Neural cell (in vitro differentiated cells): Measurements from ENCODE around the gene PRKAR1B. TPM values are rescaled to one million over a fixed set of nuclear protein-coding genes. Genes with fewer than 3 reads are reported as not detected.

Experiments
- H2AFZ ChIP-seq: fragments of 200-600, 300-800 bp; sonication (generic), shearing (Covaris generic); 2 replicates; pipeline ENCODE4 v1.6.0; 2014; ENCODE audit warnings: low read depth, mild to moderate bottlenecking, antibody characterized with exemption, low read length, moderate library complexity
- H3F3A ChIP-seq: fragments of 200-600 bp; shearing (Covaris generic); 2 replicates; pipeline ENCODE4 v1.6.1; 2016; ENCODE audit warnings: mild to moderate bottlenecking, moderate library complexity, mixed read lengths, antibody characterized with exemption, low read length; ENCODE audit not compliant: insufficient read depth, poor library complexity, severe bottlenecking
- H3K27ac ChIP-seq: fragments of 200-600, 300-800 bp; sonication (generic), shearing (Covaris generic); 2 replicates; pipeline ENCODE4 v1.5.1; 2014; ENCODE audit warnings: mild to moderate bottlenecking, low read length, moderate library complexity
- H3K27me3 ChIP-seq: fragments of 300-800, 200-600 bp; sonication (generic), shearing (Covaris generic); 2 replicates; pipeline ENCODE4 v1.6.0; 2014; ENCODE audit warnings: mild to moderate bottlenecking, low read depth, low read length, moderate library complexity; ENCODE audit not compliant: insufficient read depth
- H3K36me3 ChIP-seq: fragments of 300-800, 200-600 bp; sonication (generic), shearing (Covaris generic); 2 replicates; pipeline ENCODE4 v1.5.1; 2014; ENCODE audit warnings: mild to moderate bottlenecking, antibody characterized with exemption, low read length, moderate library complexity; ENCODE audit not compliant: insufficient read depth
- H3K4me2 ChIP-seq: fragments of 300-800, 200-600 bp; sonication (generic), shearing (Covaris generic); 2 replicates; pipeline ENCODE4 v1.6.0; 2014; ENCODE audit warnings: mild to moderate bottlenecking, low read length
- H3K4me3 ChIP-seq: fragments of 300-800, 200-600 bp; sonication (generic), shearing (Covaris generic); 2 replicates; pipeline ENCODE4 v1.5.1; 2014; ENCODE audit warnings: mild to moderate bottlenecking, low read length, moderate library complexity
- H3K79me2 ChIP-seq: fragments of 200-600 bp; shearing (Covaris generic); replicated peaks from 2 replicates; pipeline ENCODE4 v1.6.0; 2014; ENCODE audit warnings: mild to moderate bottlenecking, low read length, moderate library complexity; ENCODE audit not compliant: insufficient read depth
- H3K9ac ChIP-seq: fragments of 300-800, 200-600 bp; sonication (generic), shearing (Covaris generic); 2 replicates; pipeline ENCODE4 v1.6.1; 2016; ENCODE audit warnings: mild to moderate bottlenecking, low read length, mixed read lengths
- H3K9me2 ChIP-seq: fragments of 200-600 bp; shearing (Covaris generic); 2 replicates; pipeline ENCODE4 v1.6.1; 2016; ENCODE audit warnings: mild to moderate bottlenecking, low read length, mixed read lengths; ENCODE audit not compliant: insufficient read depth
- H3K9me3 ChIP-seq: fragments of 200-600, 300-800 bp; sonication (generic), shearing (Covaris generic); 2 replicates; pipeline ENCODE4 v1.6.1; 2016; ENCODE audit warnings: mild to moderate bottlenecking, mixed run types, low read length, moderate library complexity, mixed read lengths
- H4K20me1 ChIP-seq: fragments of 200-600 bp; shearing (Covaris generic); 2 replicates; pipeline ENCODE4 v1.6.1; 2016; ENCODE audit warnings: mild to moderate bottlenecking, mixed run types; ENCODE audit not compliant: insufficient read depth
- EP300 ChIP-seq: fragments of 450-650 bp; conservative IDR thresholded peaks from 2 replicates; pipeline ENCODE4 v1.6.1; 2014; ENCODE audit warnings: antibody characterized with exemption, mild to moderate bottlenecking, moderate library complexity; ENCODE audit not compliant: poor library complexity, severe bottlenecking
- EZH2 ChIP-seq: fragments of 200-600, 300-800 bp; shearing (Covaris generic), sonication (generic); IDR thresholded peaks from 2 replicates; pipeline ENCODE4 v1.6.1; 2014; ENCODE audit warnings: antibody characterized with exemption, low read length, borderline replicate concordance, mild to moderate bottlenecking; ENCODE audit not compliant: insufficient read depth, poor library complexity, severe bottlenecking
- MXI1 ChIP-seq: fragments of 450-650 bp; conservative IDR thresholded peaks from 2 replicates; pipeline ENCODE4 v1.6.1; 2014; ENCODE audit warnings: antibody characterized with exemption, mild to moderate bottlenecking; ENCODE audit not compliant: poor library complexity, severe bottlenecking
- POLR2AphosphoS5 ChIP-seq: IDR thresholded peaks from 2 replicates; pipeline ENCODE4 v1.6.1; 2012
- RAD21 ChIP-seq: fragments of 450-650 bp; conservative IDR thresholded peaks from 2 replicates; pipeline ENCODE4 v1.6.1; 2014; ENCODE audit warnings: antibody characterized with exemption, mild to moderate bottlenecking, moderate library complexity
- REST ChIP-seq: IDR thresholded peaks from 2 replicates; pipeline ENCODE4 v1.6.1; 2012; ENCODE audit warnings: borderline replicate concordance
- SMC3 ChIP-seq: fragments of 450-650 bp; conservative IDR thresholded peaks from 2 replicates; pipeline ENCODE4 v1.6.1; 2014; ENCODE audit warnings: antibody characterized with exemption, mild to moderate bottlenecking, moderate library complexity; ENCODE audit not compliant: poor library complexity
- TAF1 ChIP-seq: IDR thresholded peaks from 2 replicates; pipeline ENCODE4 v1.6.1; 2012; ENCODE audit warnings: low read depth
- polyA plus RNA-seq: library from polyadenylated mRNA; depleted of rRNA; stranded (reverse); fragments of >200 nt; gene quantifications from 2 replicates; pipeline ENCODE4 v1.2.3, GENCODE V29; 2014
- TF ChIP-seq, protein P1 (sequence below): fragments of 450-650 bp; IDR thresholded peaks from 2 replicates; pipeline ENCODE4 v1.5.1; 2014; ENCODE audit warnings: antibody characterized with exemption, mild to moderate bottlenecking, moderate library complexity; ENCODE audit not compliant: poor library complexity, severe bottlenecking

PRKAR1B gene
- polyA plus RNA-seq, 1 donor from 2014 or later: 38.6 TPM

GRCh38 chr7:566100-566499 is 161.0 kb downstream of the PRKAR1B start:
- no peak overlapping the region for H3K4me3 ChIP-seq
- H3K79me2 ChIP-seq: no peaks in the 10 kb centered on the region
- no peaks in the 10 kb centered on the region for H3F3A ChIP-seq
- no peaks in the 10 kb centered on the region for H3K36me3 ChIP-seq
- H4K20me1 ChIP-seq: no peaks in the 10 kb centered on the region
- H2AFZ ChIP-seq: no peak overlapping the region
- H3K9me3 ChIP-seq: no peaks in the 10 kb centered on the region
- TF ChIP-seq TAF1: no peak
- no peak for TF ChIP-seq EP300
- TF ChIP-seq EZH2: no peak
- TF ChIP-seq, protein P1, sequence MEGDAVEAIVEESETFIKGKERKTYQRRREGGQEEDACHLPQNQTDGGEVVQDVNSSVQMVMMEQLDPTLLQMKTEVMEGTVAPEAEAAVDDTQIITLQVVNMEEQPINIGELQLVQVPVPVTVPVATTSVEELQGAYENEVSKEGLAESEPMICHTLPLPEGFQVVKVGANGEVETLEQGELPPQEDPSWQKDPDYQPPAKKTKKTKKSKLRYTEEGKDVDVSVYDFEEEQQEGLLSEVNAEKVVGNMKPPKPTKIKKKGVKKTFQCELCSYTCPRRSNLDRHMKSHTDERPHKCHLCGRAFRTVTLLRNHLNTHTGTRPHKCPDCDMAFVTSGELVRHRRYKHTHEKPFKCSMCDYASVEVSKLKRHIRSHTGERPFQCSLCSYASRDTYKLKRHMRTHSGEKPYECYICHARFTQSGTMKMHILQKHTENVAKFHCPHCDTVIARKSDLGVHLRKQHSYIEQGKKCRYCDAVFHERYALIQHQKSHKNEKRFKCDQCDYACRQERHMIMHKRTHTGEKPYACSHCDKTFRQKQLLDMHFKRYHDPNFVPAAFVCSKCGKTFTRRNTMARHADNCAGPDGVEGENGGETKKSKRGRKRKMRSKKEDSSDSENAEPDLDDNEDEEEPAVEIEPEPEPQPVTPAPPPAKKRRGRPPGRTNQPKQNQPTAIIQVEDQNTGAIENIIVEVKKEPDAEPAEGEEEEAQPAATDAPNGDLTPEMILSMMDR: no peak
- no peak for TF ChIP-seq SMC3
- TF ChIP-seq MXI1: no peak
- no peak for TF ChIP-seq POLR2AphosphoS5
- no peak for TF ChIP-seq REST
- no peak for TF ChIP-seq RAD21
- H3K9me2 ChIP-seq: no peaks in the 10 kb centered on the region
- no peak overlapping the region for H3K27ac ChIP-seq
- no peak overlapping the region for H3K9ac ChIP-seq
- H3K27me3 ChIP-seq: no peaks in the 10 kb centered on the region
- no peak overlapping the region for H3K4me2 ChIP-seq

DNA sequence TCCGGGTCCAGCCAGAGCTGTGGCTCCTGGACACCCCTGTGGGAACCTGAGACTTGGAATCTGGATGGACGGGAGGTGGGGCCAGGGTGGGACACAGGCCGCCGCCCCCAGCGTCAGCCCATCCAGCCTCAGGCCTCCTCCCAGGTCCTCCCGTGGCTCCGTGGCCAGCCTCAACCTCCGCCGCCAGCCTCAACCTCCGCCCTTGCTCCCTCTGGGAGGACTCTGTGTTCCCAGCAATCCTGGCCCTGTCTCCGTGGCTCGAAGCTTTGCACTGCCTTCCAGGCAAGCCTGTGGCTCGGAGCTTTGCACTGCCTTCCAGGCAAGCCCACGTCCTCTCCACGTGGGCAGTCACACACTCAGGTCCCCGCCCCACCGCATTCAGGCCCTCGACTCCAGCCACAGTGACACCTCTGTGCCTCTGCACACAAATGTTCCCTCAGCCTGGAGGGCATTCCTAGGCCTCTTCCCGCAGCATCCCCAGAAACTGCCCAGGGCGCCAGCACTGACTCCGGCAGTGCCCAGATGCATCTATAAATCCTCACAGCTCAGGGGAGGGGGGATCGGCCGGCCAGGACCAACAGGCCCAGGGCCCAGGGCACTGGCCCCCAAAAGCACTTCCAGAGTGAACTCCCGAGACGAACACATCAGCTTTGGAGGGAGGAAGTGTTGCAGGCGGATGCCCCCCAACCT is 162.8 kb downstream of the PRKAR1B start:
- Histone ChIP-seq H4K20me1 (no peaks in the 10 kb centered on the region), H3F3A (no peaks in the 10 kb centered on the region), H3K9me3 (no peaks in the 10 kb centered on the region), H3K79me2 (no peaks in the 10 kb centered on the region), H3K27me3 (no peaks in the 10 kb centered on the region), H3K9me2 (no peaks in the 10 kb centered on the region), H3K27ac (no peak overlapping the region), H2AFZ (no peak overlapping the region), H3K4me2 (no peak overlapping the region), H3K9ac (no peak overlapping the region), H3K4me3 (no peak overlapping the region), H3K36me3 (no peaks in the 10 kb centered on the region)
- TF ChIP-seq REST (no peak), SMC3 (no peak), EZH2 (no peak), POLR2AphosphoS5 (no peak), TAF1 (no peak), RAD21 (no peak), MXI1 (no peak), EP300 (no peak)
- TF ChIP-seq, protein P1: no peak
